ENCODE measurements around the gene LAMA4.

GRCh38 chr6:112296122-112296521 lies 41.8 kb upstream of the LAMA4 start:
- TF ChIP-seq CTCF (IDR thresholded peaks at IDR 0.05): peak; percentile 63
- no peak for TF ChIP-seq POLR2AphosphoS5 (IDR thresholded peaks at IDR 0.05; ENCODE audit: low read depth, low read length)
- TF ChIP-seq TCF7L2 (IDR thresholded peaks at IDR 0.05; ENCODE audit: low read depth, low read length): no peak
- no peak for TF ChIP-seq REST (IDR thresholded peaks at IDR 0.05; ENCODE audit: insufficient read depth in 1 of 2, low read depth in 2 of 2, low read length in 1 of 2)

Data from Panc1 (cell line).